Upper lobe of left lung (tissue), 4 donors: ENCODE data around the gene ANXA9.

Source experiments
- CTCF ChIP-seq, 6 experiments: fragments of 450-650 bp in 4 of 6; fragments of 200-600 bp in 2 of 6; sonication (generic) in 2 of 6; IDR thresholded peaks; one replicate each; pipeline ENCODE4 v1.5.1; 2016 to 2019; ENCODE audit warnings: antibody characterized with exemption in 6 of 6
- POLR2A ChIP-seq, 4 donors: fragments of 450-650 bp; IDR thresholded peaks; one replicate each; pipeline ENCODE4 v1.5.1; 2016 to 2017; ENCODE audit warnings: antibody characterized with exemption in 4 of 4, mild to moderate bottlenecking in 2 of 4

- TF ChIP-seq CTCF (IDR thresholded peaks at IDR 0.05) (no peak), POLR2A (IDR thresholded peaks at IDR 0.05) (no peak)
Observed at GRCh38 chr1:150968491-150968890, 13.6 kb upstream of the ANXA9 start.
